DMS79 (cell line): ENCODE measurements around the gene SEMA3D.
"Not testable (repeated sequence)": the region's sequence is repeated elsewhere in the genome, so short reads cannot be mapped to it uniquely, and the experiment has no call there.

ENCODE experiments used
- DNase-seq: peaks from one replicate; lab custom pipeline; 2025; lab: John Stamatoyannopoulos, UW

Gene SEMA3D

GRCh38 chr7:84992954-84993353, 193.9 kb downstream of the SEMA3D start:
- not testable (repeated sequence) for DNase-seq

- DNase-seq: no peak
Measured at GRCh38 chr7:84985073-84985784, 201.6 kb downstream of the SEMA3D start.

DNA sequence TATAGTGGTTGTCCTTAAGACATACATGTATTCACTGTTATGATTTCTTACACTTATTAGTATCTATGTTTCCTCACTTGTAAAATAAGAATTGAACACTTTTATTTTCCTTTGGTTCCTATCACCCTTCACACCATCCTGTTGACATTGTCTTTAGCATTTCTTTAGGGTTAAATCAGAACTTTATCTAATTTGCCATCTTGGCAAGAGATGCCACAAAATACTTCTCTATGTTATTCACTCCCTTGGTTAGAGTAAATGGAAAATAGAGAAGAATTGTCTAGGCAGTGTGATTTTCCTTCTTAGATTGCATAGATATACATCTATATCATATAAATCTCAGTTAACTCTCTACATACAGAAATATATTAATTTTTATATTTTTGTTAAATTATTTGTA, 204.7 kb downstream of the SEMA3D start:
- DNase-seq: no peak

DNA sequence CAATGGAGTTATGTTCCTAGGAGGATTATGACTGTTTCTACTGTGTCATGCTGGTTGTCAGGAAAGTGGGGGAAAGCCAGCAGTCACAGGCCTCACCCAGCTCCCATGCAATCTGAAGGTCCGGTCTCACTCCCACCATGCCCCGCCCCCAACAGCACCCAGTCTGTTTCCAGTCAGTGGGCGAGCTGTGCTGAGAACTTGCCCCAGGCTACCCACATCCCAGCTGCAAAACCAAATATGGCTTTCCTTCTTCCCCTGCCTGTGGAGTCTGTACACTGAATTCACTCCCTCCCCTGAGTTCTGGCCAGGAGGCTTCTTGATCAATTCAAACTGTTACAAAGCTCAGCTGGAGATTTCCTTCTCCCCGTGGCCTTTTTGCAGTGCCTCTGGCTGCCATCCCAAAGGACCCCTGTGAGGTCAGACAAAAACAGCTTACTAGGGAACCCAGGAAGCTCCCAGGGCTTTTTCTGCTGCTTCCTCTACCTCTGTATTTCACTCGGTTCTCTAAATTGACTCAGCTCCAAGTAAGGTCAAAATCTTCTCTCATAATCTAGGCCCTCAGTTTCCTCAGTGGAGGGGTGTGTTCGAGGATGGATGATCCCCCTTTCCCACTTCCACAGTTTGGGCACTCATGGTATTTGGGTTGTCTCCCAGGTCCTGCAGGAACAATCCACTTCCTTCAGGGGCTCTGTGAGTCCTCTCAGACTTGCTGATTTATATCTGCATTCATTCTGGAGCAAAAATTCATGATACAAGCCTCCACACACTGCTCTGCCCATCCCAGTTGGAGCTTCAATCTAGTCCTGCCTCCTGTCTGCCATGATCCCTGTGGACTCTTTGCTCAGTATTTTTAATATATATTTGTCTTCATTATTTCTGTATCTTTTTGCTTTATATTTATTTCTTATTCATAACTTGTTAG, 205.5 kb downstream of the SEMA3D start:
- no peak for DNase-seq

GRCh38 chr7:84975586-84976185, 211.2 kb downstream of the SEMA3D start:
- no peak for DNase-seq

- DNase-seq: no peak
Measured at GRCh38 chr7:84971360-84971759, 215.5 kb downstream of the SEMA3D start.

DNA sequence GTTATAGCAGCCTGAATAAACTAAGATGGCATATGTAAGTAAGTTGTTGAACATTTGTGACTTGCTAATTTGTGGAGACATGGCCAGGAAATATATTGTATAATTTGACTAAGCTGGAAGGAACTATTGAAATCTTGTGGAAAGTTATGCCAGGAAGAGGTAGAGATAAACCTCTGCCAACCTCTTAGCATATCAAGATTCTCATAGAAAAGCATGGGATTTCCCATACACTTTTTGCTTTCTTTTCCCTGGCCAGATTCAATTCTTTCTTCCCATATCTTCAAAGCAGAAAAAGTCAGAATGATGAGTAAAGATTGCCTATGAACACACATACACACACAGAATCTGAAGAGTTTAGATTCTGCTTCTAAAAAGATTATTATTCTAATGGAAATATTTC, 216.2 kb downstream of the SEMA3D start:
- no peak for DNase-seq

- DNase-seq: no peak
Measured at GRCh38 chr7:84953234-84953633, 233.6 kb downstream of the SEMA3D start.

GRCh38 chr7:84950836-84951235, 236.0 kb downstream of the SEMA3D start:
- DNase-seq: no peak

DNA sequence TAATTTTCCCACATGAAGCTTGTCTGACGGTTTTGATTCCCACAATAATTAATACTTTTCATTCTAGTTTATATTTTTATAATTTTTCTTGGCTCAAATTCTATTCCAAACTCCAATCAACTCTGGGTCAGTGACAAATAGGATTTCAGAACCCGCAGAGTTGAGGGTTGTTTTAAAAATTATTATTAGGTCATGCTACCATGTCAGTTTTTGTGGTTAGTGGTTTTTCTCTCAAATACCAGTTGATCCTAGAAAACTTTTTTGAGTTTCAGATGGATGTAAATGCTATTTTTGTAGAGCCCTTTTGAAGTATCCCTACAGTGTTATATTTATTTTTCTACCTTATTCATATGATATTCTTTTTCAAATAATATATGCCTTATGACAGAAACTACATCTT, 237.4 kb downstream of the SEMA3D start:
- no peak for DNase-seq

DNA sequence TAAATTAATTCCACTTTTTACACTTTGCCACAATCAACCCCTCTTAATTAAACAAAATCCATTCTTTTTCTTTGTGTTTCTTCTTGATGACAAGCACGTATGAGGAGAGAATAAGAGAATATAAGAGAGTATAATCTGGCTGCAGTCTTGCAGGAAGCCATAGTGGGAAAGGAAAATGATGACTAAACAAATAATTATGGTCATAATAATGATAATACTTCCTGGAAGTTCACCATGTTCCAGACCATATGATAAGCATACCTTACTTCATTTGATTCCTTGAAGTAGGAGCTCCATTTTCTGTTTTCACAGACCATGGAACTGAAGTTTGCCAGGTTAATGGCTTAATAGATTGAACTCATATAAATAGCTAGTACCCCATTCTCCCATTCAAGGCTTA, 237.8 kb downstream of the SEMA3D start:
- no peak for DNase-seq

- no peak for DNase-seq
Measured at GRCh38 chr7:84948634-84949033, 238.2 kb downstream of the SEMA3D start.

- DNase-seq: no peak
Measured at GRCh38 chr7:84946549-84946948, 240.3 kb downstream of the SEMA3D start.
